HS-5 (cell line): ENCODE results near the gene TOB2.
"Not testable (repeated sequence)": the region's sequence is repeated elsewhere in the genome, so short reads cannot be mapped to it uniquely, and the experiment has no call there.

Experiments
- DNase-seq: peaks from one replicate; pipeline ENCODE4 v3.0.0-alpha.2; 2012; ENCODE audit warnings: low read depth

TOB2 gene

DNA sequence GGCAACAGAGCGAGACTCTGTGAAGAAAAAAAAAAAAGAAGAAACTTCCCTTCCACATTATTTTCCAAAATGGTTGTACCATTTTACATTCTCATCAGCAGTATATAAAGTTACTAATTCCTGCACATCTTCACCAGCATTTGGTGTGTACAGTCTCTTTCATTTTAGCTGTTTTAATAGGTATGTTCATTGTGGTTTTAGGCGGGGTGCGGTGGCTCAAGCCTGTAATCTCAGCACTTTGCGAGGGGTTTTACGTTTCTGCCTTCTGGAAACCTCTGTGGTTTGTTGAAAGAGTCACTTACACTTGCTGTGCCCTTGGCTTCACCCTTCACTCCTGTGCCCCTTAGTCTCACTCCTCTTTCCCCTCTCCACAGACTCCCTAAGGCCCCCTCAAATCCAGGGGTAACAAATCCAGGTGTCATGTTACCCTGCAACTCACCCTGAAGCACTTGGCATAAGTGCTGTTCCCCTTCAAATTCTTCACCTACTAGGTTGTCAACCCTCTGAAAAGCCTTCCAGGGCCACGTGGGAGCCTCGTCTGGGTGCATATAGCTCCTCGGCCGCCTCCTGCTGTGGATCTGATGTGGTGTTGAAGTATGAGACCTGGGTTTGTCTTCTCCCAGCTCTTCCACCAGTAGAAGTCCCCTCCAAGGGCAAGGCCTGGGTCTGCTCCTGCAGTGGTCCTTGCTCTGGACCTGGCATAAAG lies 20.8 kb downstream of the TOB2 start:
- DNase-seq, result no peak

DNA sequence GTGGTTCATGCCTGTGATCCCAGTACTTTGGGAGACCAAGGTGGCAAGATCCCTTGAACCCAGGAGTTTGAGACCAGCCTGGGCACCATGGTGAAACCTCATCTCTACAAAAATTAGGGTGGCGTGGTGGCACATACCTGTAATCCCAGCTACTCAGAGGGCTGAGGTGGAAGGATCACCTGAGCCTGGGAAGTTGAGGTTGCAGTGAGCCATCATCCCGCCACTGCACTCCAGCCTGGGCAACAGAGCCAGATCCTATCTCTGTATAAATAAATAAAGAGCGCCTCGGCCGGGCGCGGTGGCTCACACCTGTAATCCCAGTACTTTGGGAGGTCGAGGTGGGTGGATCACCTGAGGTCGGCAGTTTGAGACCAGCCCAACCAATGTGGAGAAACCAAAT lies 27.9 kb downstream of the TOB2 start:
- no peak for DNase-seq

DNA sequence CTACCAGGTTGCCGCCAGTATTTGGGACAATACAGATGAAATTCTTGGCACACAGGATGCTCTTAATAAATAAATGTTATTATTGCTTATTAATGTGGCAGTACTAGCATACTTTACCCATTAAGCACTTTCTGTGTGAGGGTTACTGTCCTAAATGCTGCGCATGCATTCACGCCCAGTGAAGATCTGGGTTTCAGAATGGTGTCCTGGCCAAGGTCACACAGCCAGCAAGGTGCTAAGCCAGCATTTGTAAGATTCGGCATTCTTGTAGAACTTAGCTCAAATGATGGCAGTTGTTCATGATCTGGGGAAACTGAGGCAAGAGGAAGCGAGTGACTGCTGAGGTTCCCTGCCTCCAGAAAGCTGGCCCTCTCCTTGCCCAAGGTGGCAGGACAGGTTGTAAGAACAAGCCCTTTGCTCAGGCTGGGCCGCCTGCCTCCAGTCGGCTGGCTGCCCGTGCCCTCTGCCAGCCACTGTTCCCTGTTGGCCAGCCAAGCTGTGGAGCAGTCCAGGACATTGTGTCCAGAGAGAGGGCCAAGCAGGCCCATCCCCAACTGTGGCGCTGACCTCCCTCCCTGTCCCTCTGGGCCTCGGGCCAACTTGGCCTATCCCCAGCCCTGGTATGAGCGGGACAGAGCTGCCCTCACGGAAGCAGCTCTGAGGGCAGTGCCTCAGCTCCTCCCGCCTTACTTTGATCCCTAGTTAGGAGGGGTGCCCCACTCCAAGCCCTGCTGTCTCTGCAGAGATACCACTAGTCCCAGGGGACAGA lies 28.8 kb downstream of the TOB2 start:
- DNase-seq, result no peak

DNA sequence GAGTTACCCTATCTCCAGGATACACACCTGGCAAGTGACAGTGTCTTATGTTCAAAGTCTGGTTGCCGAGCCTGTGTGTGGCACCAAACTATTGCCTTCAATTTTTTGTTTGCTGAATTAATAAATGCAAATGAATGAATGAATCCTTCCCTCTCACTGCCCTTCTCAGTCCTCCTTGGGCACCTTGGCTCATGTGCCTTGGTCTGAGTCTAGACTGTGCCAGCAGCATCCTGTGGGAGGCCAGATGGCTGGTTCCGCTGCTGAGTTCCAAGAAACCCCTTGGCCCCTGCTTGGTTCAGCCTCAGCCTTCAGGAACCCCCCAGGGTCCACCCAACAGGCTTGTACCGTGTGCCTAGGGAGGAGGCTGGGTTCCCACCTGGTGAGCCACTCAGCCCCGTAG lies 31.0 kb downstream of the TOB2 start:
- DNase-seq, result no peak

DNA sequence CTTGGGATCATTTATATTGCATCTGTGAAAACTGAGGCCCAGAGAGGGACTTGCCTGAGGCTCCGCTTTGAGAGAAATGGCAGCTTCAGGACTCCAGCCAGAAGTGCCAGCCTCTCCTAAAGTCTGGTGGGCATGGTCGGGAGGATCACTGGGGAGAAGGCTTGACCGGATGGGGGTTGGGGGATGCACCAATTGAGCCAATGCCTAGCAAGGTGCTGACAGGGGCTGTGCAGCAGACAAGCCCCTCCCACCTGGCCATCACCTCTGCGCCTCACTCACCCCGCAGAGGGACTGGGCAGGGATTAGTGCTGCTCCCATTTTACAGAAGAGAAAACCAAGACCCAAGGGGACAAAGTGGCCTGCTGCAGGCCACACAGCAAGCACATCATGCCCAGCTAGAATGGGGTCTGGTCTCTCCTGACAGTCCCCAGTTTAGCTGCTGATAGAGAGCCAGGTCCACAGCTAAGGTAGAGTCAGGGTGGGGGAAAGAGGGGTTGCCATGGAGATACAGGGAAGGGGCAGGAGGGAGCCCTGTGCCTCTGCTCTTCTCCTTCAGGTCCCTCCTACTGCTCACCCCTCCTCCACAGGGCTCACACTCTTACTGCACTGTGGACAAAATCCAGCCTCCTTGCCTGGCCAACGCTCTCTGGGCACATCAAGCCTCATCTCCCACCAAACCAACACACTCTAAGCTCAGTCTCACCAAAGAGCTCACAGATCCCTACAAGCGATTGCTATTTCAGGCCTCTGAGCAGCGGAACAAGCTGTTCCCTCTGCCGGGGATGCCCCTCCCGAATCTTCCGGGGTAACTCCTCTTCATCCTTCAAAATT lies 35.4 kb downstream of the TOB2 start:
- no peak for DNase-seq

DNA sequence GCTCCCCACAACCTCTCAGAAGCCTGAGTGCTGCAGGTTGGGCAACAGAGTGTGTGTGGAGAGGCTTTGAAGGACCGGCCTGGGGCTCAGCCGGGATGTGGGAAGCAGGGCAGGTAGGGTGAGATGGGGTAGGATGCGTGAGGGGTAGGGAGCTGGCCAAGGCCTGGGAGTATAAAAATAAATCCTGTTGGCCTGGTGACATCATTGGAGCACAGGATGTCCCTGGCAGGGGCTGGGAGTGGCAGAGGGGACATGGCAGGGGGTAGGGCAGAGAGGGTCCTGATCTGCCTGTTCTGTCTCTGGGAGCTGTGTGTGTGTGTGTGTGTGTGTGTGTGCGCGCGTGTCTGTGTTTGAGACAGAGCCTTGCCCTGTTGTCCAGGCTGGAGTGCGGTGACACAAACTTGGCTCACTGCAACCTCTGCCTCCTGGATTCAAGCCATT lies 36.3 kb downstream of the TOB2 start:
- no peak for DNase-seq

DNA sequence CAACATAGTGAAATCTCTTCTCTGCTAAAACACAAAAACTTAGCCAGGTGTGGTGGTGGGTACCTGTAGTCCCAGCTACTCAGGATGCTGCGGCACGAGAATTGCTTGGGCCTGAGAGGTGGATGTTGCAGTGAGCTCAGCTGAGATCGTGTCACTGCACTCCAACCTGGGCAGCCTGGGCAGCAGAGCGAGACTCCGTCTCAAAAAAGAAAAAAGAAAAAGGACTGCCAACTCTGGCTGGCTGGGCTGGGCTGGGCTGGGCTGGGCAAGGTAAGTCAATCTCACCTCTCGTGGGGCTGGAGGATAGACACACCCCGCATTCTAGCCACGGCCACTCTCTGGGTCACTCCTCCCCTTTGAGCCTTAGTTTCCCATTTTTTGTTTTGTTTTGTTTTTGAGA lies 37.9 kb downstream of the TOB2 start:
- no peak for DNase-seq

DNA sequence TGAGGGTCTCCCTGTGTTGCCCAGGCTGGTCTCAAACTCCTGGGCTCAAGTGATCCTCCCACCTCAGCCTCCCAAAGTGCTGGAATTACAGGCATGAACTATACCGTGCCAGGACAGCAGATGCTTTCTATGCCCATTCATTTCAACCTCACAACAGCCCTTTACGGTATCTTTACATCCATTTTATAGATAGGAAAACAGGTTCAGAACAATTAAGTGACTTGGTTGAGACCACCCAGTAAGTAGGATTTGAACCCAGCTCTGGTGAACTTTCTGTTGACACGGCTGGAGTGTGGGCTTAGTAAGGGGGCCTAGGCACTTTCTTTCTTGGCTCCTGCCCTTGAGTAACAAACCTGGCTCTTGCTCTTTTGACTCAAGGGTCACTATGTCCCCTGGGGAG lies 39.2 kb downstream of the TOB2 start:
- DNase-seq, result no peak

DNA sequence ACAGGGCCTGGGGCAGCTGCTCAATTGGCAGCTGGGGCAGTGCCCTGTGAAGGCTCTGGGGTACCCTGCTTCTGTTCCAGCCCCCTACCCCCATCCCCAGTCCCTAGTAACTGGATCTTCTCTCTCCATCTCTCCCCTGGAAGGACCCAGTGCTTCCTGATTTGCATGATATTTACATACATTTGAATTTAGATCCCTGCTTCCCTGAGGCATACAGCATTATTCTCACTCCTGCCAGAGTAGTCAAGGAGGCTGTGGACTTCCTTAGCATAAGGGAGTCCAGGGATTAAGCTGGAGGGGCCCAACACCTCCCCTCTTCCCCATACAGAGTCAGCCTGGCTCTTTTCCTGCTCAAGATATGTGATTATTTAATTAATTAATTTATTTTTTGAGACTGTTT lies 40.2 kb downstream of the TOB2 start:
- no peak for DNase-seq

DNA sequence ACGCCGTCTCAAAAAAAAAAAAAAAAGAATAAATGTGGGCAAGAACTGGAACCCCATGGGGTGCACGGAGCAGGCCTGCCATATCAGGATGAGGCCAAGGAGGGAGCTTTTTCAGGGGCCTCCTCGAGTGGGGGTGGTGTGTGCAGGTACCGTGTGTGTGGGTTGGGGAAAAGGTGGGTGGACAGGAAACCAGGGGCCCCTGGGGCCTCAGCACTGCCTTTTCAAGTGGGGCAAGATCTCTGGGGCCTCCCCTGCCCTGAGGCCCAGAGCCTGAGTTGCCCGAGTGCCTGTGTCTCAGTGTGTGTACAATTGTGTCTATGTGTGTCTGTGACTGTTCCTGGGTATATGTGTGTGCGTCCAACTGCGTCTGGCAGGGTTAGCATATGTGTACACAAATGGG lies 41.0 kb downstream of the TOB2 start:
- no peak for DNase-seq

DNA sequence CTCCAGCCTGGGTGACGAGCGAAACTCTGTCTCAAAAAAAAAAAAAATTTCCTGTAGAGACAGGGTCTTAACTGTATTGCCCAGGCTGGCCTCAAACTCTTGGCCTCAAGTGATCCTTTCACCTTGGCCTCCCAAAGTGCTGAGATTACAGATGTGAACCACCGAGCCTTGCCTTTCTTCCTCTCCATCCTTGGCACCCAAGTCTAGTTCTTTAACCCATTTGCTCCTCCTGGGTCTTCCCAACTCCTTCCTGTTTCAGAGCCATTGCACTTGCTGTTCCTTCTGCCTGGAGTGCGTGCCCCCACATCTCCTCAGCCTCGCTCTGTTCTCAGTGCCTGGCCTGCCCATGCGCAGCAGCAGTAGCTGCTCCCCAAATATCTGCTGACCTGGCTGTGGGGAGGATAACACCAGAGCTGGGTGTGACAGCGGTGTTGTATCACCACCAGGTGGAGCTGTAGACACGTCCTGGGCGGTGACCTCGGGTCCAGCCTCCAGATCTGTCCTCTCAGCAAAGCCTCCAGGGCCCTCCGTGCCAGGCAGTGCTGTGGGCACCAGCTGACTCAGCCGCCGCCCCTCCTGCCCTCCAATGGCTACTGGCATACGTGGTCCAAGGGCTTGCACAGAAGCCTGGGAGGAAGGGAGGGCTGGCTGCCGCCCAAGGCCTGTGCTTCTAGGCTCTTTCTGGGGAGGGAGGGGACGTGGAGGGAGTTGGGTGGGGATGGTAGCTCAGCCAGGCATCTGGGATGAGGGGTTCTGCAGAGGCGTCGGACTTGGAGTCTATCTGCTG lies 42.9 kb downstream of the TOB2 start:
- peak; percentile 71 for DNase-seq

DNA sequence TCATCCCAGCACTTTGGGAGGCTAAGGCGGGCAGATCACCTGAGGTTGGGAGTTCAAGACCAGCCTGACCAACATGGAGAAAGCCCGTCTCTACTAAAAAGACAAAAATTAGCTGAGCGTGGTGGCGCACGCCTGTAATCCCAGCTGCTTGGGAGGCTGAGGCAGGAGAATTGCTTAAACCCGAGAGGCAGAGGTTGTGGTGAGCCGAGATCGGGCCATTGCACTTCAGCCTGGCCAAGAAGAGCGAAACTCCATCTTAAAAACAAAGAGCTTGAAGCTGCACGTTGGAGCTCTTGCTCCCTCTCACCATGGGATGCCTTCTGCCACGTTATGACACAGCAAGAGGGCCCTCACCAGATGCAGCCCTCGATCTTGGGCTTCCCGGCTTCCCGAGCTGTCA lies 43.8 kb downstream of the TOB2 start:
- DNase-seq, result not testable (repeated sequence)

DNA sequence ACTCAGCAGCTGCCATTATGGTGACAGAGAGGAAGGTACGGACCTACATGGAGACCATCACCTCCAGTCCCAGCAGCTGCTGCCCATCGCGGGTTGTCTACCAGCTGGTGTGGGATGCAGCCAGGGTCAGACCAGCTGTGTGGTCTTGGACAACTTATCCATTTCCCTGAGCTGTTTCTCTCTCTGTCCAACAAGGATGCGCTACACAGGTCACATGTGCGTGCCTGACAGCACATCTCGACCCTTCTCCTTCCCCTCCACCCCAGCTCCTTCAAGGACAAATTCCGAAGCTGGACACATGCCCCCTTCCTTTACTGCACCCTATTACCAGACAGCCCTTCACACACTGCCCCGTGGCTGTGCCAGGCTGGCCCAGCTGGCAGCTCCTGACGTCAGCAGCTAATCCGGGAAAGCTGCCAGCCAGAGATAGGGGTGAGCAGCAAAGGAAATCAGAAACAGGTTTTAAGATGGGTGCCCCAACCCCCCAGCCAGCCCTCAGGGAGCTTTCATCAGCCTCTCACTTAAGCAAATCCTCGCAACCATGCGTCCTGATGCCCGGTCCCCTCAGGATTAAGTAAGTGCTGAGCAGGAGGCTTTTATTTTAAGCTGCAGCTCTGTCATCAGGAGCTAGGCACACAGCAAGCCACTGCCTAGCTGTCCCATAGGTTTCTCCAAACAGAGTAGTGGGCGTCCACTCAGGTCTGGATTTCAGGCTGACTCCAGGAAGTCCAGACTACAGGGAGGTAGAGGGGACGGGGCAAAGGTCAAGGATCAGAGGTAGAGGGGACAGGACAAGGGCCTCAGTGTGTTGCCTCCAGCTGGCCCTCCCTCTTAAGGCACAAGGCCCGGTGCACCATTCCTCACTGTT lies 44.6 kb downstream of the TOB2 start:
- peak; percentile 58 for DNase-seq

DNA sequence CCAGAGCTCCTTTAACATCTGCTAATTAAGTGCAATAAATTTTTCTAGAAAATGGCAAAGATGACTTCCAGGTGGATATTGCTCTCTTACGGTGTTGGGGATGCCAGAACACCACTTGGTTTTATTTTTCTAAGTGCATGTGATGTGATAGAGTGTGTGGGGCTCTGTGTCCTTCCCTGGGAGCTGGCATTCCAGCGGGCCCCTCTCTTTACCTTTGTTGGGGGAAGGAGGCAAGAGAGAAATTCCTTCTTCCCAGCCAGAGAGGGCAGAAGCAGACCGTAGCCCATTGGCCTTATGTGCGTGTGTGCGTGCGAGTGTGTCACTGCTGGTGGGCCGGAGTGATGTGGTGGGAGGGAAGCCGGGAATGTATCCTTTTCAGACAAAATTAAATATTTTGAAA lies 47.7 kb downstream of the TOB2 start:
- no peak for DNase-seq

DNA sequence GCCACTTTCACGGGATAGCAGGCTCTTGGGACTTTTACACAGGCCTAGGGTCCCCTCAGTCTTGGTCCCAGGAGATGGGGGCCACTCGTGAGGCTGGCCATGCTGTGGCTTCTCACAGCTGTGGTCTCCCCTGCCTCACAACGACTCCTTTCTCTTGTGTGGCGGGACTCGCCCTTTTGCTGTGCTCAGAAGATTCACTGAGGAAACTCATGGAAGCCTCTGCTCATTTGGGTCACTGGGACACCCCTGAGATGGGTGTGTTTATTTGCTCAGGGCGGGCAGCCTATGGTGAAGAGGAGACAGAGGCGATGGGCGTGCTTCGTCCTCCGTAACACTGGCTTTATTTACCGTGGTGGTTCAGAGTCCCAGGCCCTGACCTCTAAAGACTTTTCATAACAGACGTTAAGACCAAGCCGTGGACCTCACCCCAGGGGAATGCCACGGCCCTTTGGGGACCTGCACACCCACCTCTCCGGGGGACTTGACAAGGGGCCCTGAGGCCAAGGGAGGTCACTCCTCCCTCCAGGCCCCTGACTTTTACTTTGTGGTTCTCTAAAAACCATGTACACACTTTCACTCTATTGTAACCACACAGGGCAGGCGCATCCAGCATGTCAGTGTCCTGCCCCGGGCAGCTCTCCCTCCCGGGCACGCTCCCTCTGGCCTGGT lies 49.3 kb downstream of the TOB2 start:
- no peak for DNase-seq

DNA sequence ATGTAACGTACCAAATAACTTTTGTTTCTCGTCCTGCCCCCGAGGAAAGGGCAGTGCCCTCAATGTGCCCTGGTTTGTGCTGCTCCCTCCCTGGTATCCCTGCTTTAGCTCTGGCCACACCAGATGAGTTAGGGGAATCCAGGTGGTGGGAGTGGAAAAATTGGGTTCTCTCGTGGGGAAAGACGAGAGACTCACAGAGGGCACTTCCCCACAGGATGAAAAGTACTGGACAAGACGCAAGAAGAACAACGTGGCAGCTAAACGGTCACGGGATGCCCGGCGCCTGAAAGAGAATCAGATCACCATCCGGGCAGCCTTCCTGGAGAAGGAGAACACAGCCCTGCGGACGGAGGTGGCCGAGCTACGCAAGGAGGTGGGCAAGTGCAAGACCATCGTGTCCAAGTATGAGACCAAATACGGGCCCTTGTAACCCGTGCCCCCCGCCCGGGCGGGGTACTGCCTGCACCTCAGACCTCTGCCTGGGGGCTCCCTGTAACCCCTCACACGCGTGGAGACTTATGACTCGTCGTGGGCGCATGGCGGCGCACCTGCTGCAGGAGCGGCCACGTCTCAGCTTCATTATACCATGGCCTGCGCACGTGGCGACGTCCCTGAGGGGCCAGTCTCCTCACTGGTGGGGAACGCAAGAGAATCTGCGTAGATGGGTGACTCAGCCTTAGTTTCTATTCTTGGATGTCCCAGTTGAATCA lies 50.9 kb downstream of the TOB2 start:
- DNase-seq, result no peak

DNA sequence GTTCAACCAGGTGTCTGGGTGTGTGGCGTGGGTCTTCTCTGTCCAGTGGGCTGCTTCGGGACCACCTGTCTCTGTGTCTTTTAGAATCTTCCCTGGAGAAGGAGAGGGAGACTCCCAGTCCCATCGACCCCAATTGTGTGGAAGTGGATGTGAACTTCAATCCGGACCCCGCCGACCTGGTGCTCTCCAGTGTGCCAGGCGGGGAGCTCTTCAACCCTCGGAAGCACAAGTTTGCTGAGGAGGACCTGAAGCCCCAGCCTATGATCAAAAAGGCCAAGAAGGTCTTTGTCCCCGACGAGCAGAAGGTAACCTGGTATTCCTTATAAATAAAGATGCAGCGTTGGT lies 52.6 kb downstream of the TOB2 start:
- DNase-seq, result no peak

DNA sequence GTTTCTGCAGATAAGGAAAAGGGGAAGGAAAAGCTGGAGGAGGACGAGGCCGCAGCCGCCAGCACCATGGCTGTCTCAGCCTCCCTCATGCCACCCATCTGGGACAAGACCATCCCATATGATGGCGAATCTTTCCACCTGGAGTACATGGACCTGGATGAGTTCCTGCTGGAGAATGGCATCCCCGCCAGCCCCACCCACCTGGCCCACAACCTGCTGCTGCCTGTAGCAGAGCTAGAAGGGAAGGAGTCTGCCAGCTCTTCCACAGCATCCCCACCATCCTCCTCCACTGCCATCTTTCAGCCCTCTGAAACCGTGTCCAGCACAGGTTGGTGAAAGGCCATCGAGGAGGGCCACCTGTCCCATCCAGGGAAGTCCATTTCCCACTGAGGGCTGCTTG lies 59.3 kb downstream of the TOB2 start:
- no peak for DNase-seq

DNA sequence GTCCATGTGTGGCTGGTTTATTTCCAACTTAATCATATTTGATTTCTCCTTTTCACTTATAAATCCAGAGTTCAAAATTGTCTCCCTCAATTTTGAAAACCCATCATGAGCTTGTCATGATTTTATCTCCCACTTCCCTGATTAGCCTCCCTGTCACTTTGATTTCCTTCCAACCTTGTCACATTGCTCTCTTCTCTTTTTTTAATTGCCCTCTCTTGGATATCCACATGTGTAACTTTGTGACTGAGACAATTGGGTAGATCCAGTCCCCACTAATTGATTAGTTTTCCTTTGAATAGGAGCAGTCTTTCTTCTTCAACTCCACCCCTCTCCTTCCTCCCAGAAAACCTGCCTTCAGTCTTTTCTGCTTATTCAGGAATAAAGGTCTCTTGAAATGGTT lies 62.5 kb downstream of the TOB2 start:
- DNase-seq, result no peak
